GM18498 (cell line): ENCODE results near the gene AKAP6.

Experiments
- ATAC-seq: cut with Tn5 transposase; IDR thresholded peaks from one replicate; pipeline ENCODE4 v1.9.1; 2021; ENCODE audit warnings: mild to moderate bottlenecking, moderate library complexity; ENCODE audit not compliant: unreplicated experiment

Gene AKAP6

DNA sequence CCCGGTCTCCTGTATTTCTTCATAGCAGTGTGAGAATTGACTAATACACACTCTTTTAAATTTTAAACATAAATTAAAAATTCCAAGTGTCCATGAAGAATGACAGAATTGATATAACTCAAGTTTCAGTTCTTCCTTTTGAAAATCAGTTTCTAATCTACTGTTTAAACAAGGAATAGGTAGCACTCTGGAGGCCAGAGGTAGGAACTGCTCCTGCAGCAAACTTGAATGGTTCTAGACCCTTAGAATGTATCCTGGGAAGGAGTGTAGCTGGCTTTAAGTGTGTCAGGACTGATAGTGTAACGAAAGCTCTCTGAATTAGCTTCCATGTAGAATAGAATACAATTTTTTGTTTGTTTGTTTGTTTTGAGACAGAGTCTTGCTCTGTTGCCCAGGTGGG lies 76.8 kb downstream of the AKAP6 start:
- ATAC-seq: no peak

DNA sequence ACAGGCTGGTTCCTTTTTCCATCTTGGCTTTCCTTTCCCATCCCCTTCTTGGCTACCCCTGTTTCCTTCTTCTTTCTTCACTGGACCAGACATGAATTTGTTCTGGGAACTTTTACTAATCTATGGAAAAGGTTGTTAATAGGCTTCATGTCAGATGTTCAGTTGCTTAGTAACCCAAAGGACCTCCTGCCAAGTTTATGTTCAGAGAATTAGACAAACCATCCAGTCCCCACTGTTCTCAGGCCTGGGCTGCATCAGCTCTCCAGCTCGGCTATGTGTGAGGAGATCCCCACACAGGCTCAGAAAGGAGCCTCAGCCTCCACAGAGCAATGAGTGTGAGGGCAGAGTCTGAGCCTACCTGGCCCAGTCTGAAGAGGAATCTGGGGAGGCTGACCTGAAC lies 78.0 kb downstream of the AKAP6 start:
- ATAC-seq: no peak

GRCh38 chr14:32408018-32408417 lies 78.9 kb downstream of the AKAP6 start:
- ATAC-seq: no peak

GRCh38 chr14:32412103-32412502 lies 83.0 kb downstream of the AKAP6 start:
- ATAC-seq: no peak

GRCh38 chr14:32412532-32412931 lies 83.4 kb downstream of the AKAP6 start:
- no peak for ATAC-seq

- ATAC-seq: no peak
These were observed 85.0 kb downstream of the AKAP6 start for GRCh38 chr14:32413967-32414640.

DNA sequence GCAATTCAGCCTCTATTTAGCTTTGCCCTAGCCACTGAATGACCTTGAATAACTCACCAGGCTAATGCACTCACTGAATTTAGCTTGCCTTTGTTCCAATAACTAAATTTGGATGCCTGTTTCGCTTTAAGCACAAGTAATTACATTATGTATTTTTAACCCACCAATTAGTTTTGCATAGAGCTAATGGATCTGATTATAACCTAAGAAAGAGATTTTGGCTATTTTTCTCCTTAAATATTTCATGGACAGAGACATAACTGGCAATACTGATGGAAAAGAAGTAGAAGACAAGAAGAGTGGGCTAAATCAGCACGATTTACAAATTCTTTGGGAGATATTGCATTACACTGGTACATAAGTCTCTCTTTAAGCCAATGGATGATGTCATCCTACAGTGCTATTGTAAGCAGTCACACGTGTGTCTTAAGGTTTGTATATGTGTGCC lies 85.7 kb downstream of the AKAP6 start:
- ATAC-seq: no peak

GRCh38 chr14:32417956-32418552 lies 89.0 kb downstream of the AKAP6 start:
- ATAC-seq: no peak

GRCh38 chr14:32419429-32419828 lies 90.3 kb downstream of the AKAP6 start:
- no peak for ATAC-seq

GRCh38 chr14:32421781-32422180 lies 92.7 kb downstream of the AKAP6 start:
- ATAC-seq: no peak

DNA sequence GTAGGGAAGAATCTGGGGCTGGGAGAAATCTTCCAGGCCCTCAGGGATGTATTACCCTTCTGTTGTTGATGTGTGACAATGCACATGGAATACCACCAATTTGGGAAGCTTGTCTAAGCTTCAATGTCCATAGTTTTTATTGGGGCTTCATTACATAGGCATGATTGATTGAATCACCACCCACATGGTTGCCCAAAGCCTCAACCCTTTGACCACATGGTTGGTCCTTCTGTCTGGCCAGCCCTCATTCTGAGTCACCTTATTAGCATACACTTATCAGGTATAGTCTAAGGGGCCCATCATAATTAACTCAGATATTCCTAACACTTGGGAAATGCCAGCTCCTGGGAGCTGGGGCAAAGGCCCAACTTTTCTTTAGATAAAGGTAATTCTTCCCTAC lies 93.3 kb downstream of the AKAP6 start:
- no peak for ATAC-seq

- ATAC-seq: no peak
These were observed 96.9 kb downstream of the AKAP6 start for GRCh38 chr14:32426028-32426427.

- no peak for ATAC-seq
These were observed 97.7 kb downstream of the AKAP6 start for GRCh38 chr14:32426586-32427388.

DNA sequence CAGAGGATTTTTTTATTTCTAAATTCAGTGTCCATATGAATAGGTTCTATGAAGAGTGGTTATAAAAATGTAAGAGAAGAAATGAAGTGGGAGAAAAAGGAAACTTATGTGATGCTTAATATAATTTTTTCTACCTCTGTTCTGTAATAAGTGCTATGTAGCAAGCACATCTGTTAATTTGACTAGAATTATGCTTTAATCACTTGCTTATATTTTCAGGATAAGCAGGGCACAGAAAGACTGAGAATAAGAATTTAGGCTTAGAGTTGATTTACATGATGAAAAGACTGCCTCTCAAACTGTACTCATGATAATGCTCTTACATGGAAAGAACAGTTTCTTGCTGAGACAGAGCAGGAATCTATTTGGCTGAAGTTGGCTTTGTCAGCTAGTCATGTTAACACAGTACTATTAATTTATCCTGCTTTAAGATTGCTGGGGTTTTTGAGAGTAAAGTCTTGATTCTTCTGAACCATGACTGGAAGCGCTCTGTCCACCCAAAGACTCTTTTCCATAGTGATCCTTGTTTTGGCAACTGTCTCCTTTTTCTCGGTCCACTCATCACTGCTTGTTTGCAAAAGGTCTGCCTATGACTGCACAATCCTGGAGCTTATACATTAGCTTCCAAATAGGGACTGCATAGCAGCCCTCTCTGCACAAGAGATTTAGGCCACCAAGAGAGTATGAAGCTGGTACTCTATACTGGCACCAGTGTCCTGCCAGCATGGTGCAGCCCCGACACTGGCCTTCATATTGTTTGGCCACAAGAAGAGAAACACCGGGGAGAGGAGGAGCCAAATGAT lies 98.8 kb downstream of the AKAP6 start:
- ATAC-seq: no peak

DNA sequence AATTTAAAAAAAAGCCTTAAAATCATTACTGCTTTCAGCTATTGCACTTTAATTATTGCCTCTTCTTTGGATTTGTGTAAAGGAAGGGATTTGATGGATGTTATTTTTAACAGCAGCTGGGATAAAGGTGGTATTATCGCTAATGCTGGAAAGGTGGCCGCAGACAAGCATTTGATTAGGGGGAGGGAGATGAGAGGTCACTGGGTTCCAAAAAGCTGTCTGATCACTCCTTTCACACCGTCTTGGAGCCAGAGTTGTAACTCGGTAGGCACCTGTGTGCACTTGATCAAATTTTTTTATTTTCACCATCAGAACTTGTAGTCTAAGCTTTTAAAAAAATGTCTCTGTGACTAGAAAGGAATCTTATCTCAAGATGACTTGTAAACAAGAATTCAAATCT lies 99.8 kb downstream of the AKAP6 start:
- no peak for ATAC-seq

DNA sequence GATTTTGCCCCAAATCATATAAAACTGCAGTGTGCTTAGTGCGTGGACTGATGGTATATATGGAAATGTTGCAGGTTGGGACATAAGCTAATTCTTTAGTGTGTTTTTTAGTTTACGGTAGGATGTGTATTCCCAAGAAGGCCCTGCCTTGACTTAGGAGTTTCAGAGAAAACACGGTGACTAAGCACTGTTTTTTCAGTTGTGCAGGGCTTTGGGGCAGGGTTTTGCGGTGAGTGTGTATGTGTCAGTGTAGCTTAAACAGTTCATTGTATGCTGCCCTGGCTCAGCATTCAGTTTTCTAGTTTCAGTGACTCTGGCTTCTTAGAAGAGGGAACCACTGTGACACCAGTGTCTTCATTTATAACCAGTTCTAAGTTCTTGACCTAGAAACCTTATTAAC lies 101.2 kb downstream of the AKAP6 start:
- no peak for ATAC-seq

DNA sequence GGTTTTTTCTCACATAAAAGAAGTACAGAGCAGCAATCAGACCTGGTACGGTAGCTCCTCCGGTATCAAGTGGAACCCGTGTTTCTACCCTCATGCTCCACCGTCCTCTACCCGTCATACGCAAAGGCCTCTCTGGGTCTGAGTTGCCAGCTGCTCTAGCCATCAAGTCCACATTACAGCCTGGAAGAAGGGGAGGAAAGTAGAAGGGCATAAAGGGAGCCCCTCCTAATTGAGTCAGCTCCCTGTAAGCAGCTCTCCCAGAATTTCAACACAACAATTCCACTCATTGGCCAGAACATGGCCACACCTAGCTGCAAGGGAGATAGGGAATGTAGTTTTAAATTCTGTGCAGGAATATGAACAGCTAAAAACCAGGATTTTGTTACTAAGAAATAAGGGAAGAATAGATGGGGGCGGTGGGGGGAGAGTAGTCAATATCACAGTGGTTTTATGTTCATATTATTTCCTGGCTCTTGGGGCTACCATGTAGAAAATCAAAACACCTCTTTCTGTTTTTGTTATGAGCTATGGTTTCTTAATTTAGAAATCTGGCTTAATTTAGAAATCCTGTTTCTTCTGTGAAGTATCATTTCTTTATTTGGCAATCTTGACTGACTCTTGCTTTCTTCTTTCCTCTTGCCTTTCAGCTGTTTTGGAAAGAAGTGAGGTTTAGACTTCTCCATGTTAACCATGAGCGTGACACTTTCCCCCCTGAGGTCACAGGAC lies 103.9 kb downstream of the AKAP6 start:
- ATAC-seq: no peak

DNA sequence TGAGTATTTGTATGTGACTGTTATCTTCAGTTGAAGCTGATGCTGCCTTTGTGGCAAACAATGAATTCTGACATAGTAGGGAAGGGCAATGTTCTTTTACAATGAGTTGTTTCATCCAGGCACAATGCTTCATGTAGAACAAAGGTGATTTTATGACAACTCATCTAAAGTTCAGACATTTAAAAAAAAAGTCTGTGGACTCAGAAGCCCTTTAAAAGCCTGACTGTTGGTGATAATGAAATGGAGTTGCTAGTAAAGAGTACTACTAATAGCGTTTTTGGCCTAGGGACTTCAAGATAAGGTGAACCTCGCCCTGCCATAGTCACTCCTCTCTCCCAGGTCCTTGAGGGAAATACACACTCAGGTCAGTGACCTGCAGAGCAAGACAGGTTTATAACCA lies 105.1 kb downstream of the AKAP6 start:
- ATAC-seq: no peak

DNA sequence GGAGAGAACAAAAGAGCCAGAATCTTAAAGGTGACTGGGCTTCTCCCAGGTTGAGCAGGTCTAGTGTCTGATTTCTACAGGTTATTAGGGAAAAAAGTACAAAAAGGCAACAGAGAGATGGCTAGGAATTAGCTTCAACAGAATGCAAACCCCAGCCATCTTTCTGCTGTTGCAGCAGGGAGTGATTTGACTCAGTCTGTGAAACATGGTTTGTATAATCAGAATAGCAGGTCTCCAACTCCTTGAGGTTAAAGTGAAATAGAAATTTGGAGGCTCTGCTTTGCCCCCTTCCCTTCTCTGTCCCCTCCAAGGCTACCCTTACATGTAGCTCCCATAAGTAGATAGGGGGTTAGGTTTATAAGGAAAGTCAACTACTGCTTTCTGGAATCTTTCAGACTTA lies 105.8 kb downstream of the AKAP6 start:
- no peak for ATAC-seq

DNA sequence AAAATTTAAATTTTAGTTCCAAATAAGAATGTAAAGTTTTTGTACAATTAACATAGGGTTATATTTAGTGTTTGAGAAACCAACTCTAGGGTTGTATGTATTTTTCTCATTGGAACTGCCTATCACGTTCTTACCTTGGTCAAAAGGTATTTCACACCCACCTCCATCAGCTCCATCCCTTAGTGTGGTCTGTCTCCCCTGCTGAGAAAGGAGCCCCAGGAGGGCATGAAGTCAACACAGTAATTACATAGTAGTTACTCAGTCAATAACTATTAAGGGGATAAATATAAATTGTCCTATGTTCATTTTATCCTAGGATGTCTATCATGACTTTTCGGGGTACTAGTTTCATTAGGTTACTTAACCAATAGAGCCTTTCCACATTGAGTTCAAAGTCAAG lies 106.3 kb downstream of the AKAP6 start:
- ATAC-seq: no peak

GRCh38 chr14:32436993-32437392 lies 107.9 kb downstream of the AKAP6 start:
- ATAC-seq: no peak
